Amygdala (tissue), 56 donors: ENCODE results near the gene C7.
A peak's percentile ranks its signal among the peaks of the same experiment; 100 is the strongest.
"Not testable (repeated sequence)": the region's sequence is repeated elsewhere in the genome, so short reads cannot be mapped to it uniquely, and the experiment has no call there.

ENCODE experiments used
- DNase-seq, 56 donors: peaks; one replicate each; lab custom pipeline; 2025; lab: John Stamatoyannopoulos, UW

Gene C7

DNA sequence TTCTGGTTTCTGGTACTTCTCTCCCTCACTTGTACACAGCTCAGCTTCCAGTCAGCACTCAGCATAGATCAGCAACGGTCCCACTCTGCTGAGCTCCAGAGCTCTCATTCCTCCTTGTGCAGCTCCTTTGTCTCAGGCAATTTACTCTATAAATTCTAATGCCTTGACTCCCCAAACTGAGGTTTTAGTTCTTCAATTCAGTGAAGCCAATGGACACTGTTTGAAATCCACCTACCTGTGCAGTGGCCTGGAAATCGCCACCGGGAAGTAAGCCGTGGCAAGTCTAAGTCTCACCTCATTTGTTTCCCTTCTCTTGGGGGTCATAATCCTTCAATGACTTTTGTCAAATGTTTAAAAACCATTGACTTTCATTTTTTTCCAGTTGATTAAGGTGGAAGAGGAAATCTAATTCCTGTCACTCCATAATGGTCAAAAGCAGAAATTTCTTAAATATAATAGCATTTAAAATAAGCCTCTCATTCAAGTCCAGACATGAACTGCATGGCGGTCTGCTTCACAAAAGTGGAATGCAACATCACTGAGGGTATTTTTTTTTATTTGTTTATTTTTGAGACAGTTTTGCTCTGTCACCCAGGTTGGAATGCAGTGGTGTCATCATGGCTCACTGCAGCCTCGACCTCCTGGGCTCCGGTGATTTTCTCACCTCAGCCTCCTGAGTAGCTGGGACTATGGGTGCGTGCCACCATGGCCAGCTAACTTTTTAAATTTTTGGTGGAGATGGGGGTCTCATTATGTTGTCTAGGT lies 79.6 kb downstream of the C7 start:
- DNase-seq, result no peak

DNA sequence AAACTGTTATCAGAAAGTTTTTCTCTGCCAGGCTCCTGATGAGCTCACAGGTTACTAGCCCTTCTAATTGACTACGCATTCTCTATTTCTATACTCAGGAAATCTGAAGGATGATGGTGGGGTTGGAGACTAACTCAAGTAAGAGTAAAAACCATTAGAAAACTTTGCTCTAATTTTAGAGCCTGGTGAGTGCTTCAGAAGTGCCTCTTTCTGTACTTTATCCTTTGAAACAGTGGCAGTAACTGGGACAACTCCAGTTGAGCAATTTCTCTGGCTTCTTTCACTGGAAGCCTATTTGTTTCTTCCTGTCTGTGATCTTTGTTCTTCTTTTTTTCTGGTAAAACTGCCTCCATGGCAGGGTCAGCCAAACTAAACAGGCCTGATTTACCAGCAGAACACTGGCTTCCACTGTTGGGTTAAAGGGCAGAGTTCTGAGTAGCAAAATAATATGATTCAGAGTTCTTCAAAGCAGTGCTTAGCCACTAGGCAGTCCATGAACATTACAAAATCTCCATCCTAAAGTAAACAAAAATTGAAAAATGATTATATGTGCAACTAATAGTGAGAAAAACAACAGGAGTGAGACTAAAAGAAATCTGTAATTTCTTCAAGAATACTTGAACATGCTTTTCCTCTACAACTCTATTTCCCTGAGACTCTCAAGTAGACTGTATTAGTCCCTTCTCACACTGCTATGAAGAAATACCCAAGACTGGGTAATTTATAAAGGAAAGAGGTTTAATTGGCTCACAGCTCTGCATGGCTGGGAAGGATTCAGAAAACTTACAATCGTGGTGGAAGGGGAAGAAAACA lies 82.1 kb downstream of the C7 start:
- DNase-seq, result peak in 9 of 56 donors; percentile 0 to 28 (median 8)

DNA sequence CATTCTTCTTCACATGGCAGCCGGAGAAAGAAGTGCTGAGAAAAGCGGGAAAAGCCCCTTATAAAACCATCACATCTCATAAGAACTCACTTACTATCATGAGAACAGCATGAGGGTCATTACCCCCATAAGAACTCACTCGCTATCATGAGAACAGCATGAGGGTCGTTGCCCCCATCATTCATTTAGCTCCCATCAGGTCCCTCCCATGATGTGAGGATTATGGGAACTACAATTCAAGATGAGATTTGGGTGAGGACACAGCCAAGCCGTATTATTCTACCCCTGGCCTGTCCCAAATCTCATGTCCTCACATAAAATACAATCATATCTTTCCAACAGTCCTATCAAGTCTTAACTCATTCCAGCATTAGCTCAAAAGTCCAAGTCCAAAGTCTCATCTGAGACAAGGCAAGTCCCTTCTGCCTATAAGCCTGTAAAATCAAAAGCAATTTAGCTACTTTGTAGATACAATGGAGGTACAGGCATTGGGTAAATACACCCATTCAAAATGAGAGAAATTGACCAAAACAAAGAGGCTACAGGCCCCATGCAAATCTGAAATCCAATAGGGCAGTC lies 82.8 kb downstream of the C7 start:
- DNase-seq, result no peak

DNA sequence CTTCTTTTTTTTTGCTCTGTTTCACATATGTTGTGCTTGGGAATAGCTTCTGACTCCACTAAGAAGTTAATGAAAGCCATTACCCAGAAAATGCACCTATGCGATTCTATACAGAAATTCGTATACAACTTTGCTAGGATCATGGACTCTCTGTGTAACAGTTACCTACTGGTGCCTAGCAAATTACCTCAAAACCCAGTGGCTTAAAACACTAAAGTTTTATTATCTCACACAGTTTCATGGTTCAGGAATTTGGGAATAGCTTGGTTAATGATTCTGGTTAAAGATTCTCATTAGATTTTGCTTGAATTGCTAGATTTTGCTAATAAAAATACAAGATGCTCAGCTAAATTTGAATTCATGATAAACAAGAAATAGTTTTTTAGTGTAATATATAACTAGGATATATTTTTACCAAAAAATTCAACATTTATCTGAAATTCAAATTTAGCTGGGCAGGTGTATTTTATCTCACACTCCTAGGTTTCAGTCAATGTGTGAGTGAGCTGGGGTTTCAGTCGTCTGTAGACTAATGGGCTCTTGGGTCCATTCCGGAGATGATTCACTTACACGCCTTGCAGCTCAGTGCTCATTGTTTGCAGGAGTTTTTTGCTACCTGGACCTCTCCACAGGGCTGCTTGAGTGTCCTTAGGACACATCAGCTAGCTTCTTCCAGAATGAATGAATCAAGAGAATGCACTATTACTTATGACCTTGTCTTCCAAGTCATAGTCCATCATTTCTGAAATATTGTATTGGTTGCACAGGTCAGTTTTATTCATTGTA lies 86.7 kb downstream of the C7 start:
- DNase-seq, result no peak

DNA sequence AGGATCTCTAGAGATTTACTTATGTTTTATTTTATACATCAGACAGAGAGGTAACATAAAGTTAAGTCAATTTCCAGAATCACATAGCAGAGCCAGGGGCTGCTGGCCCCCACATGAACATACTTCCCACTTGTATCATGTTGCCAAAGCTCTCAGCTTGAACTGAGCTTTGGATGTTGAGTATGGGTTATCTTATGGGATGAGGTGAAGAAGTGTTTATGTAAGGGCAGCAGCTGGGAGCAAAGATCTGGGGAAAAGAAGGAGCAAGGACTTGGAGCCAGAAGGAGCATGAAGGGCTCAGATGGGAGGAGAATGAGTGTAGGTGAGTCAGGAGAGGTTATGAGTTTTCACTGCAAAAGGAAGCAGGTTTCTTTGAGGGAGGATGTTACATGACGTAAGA lies 89.8 kb downstream of the C7 start:
- DNase-seq, result no peak

DNA sequence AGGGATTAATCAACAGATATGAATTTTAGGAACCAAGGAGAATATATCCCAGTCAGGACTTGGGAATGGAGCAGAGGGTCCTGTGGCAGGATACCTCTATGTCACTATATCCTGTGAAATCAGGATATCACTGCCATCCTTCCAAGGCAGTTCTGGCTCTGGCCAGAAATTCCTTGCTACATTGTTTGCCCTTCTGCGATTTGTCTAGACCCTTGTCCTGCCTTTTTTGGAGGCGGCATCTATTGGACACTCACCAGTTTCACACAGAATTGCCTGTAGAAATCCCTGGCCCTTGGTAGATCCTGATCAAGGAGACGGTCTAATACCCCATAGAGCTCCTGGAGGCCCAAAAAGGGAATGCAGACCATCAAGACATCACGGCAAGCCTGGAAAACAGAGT lies 90.7 kb downstream of the C7 start:
- DNase-seq, result no peak

DNA sequence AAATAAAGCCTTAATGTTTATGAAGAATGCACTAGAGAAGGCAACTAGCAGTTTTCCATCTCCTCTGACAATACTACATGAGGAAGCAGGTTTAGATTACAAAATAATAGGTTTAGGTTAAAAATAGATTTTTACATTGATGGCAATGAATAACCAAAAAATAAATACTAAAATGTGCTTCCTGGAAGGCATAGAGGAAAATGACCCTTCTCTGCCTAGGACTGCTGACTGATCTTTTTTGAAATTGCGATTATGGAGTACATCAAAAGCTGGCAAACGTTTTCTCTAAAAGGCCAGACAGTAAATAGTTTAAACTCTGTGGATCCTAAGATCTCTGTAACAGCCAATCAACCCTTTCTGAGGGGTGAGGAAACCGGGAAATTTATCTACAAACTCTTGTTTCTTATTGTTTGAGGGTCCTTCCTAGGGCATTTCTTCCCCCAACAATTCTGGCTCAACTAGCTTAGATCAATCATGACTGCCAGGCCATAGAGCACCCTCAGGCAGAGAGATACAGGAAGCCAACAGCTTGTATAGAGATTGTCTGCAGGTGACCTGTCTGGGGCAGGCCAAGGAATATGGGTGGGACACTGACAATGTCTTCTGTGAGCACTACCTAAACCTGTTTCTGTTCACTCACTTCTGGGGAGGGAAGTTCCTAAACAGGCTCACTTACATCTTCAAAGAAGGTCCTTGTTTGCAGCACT lies 94.5 kb downstream of the C7 start:
- no peak for DNase-seq

DNA sequence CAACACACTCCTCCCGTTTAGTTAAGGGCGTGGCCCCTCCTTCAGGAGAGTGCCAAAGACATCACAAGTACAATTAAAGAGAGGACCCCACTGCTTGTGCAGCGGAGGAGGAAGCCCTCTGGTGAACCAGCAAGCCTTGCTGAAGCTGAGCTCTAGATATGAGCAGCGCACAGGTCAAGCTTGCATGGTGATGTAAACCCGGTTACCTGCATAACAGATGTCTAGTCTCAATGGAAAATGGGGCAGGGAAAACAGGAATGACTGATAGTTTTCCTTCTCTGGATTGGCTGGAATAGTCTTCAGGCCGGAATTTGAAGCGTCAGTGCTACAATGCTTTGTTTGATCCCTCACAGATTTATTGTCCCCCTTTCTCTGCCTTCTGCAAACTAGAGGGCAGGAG lies 95.6 kb downstream of the C7 start:
- no peak for DNase-seq

DNA sequence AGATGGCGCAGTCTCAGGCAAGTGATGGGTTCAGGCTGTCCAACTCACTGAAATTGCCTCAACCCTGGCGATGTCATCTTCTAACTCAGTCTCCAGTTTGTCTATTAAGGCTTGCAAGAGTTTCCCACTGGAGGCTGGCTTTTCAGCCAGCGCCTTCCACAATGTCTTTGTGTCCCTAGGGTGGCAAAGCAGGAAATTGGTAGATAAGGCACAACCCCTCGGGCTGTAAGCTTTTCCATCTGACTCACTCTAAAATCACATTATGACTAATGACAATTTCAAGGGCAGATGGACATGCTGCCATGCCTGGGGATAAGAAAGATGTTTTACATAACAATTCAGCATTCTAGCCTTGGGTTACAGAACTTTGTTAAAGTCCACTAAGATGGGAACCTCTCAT lies 99.9 kb downstream of the C7 start:
- DNase-seq, result no peak

DNA sequence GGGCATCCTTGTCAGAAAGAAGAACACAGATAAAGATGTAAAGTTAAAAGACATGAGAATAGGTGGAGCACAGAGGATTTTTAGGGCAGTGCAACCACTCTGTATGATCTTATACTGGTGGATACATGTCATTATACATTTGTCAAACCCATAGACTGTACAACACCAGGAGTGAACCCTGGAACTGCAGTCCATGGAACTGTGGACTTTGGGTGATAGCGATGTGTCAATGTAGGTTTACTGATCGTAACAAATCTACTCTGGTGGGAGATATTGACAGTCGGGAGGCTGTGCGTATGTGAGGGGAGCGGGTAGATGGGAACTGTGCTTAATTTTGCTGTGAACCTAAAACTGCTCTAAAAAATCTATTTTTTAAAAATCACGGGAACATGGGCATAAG lies 101.3 kb downstream of the C7 start:
- no peak for DNase-seq

DNA sequence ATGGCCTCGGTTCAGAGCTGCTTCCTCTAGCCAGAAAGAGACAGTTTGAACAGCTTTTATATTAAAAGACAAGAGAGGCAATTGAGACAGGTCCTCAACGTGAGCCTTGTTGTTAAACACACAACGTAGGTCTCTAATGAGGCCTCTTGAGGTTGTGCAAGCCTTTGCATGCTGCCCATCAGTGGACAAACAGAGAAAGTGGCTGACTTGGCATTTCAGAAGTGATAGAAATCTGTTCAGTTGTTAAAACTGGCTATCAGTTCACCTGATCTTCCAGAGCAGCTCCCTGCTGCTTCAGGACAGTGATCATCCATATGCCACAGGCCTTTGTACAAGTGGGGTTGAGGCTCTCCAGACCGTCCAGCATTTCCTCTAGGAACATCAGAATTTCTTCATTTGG lies 103.0 kb downstream of the C7 start:
- DNase-seq, result no peak

DNA sequence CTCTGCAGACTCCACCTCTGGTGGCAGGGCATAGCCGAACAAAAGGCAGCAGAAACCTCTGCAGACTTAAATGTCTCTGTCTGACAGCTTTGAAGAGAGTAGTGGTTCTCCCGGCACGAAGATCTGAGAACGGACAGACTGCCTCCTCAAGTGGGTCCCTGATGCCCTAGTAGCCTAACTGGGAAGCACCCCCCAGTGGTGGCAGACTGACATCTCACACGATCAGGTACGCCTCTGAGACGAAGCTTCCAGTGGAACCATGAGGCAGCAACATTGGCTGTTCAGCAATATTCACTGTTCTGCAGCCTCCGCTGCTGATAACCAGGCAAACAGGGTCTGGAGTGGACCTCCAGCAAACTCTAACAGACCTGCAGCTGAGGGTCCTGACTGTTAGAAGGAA lies 113.3 kb downstream of the C7 start:
- DNase-seq, result not testable (repeated sequence)
